GM18909 (cell line): Measurements from ENCODE around the gene OPRPN.

Experiments used
- ATAC-seq: cut with Tn5 transposase; IDR thresholded peaks from one replicate; pipeline ENCODE4 v1.9.1; 2021; ENCODE audit warnings: mild to moderate bottlenecking; ENCODE audit not compliant: unreplicated experiment, poor library complexity

Gene OPRPN

DNA sequence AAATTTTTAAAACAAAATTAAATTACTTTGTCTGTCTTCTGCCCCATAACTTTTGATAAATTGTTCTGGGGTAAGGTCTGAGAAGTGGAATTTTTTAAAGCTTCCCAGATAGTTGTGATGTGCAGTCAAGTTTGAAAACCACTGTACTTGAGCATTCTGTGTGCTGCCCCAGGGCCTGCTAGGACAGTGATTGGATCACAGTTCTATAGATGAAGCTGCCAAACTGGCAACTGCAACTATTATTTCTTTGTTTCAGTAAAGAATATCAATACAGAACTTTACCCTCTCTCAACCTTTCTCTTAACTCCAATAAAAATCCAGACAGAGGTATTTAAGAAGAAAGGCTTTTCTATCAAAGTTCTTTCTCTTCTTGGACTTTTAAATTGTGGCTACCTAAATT is at the start of gene OPRPN:
Gene OPRPN, plus strand, starts transcription at position 361 of the 400 bp plus-strand sequence. CDS start 1,346 bp downstream, outside the sequence.
- no peak for ATAC-seq

DNA sequence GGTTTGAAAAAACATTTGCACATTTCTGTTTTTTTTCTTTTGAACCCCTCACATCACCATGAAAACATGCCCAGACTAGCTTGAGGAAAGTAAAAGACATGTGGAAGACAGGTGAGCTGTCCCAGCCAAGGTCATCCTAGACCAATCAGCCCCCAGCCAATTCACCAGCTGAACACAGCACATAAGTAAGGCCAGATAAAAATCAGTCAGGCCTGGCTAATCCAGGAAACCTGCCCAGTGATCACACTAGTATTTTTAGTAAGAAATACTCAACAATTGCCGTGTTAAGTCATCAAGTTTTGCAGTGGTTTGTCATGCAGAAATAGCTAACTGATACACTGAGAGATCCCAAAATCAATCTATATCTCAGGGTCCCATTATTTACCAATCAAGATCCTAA is 41.6 kb upstream of the OPRPN start:
- no peak for ATAC-seq

GRCh38 chr4:70359115-70359661 is 38.6 kb upstream of the OPRPN start:
- ATAC-seq = no peak

DNA sequence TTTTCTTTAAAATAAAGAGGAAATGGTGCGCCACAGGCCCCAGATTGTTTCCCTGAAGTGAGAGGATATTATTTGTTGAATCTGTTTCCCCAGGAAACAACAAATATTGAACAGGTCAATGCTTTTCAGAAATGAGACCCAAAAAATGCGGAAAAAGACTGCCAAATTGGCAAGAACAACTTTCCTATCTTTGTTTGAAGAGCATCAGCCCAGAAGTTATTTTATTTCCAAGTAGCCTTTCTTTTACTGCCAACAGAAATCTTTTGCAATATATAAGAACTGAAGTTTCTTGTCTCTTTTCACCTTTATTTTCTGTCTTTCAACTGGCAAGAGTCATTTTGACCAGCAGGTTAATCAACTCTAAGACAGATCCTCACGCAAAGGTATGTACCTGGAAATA is 37.3 kb upstream of the OPRPN start, which contains the start of gene SMR3A:
Gene SMR3A, plus strand, starts transcription at position 301 of the 400 bp plus-strand sequence. CDS start 1,356 bp downstream, outside the sequence.
- no peak for ATAC-seq

- ATAC-seq = no peak
Observed at GRCh38 chr4:70364002-70364401, 33.7 kb upstream of the OPRPN start.

DNA sequence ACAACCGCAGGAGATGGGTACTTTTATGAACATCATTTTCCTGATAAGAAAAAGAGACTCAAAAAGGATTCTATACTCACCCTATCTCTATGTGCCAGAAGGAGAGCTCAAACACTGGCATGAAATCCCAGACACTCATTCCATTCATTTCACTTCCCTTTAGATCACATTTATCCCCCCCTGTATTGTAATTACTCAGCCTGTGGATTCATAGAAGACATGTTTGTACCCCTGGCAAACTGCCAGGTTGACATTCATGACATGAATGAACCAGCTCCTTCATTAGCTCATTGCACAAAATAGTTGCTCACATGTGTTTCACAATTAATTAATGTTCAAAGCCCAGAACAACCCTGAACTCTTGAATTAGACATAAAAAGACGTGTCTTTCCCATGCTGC is 32.3 kb upstream of the OPRPN start:
- no peak for ATAC-seq

- ATAC-seq = no peak
Observed at GRCh38 chr4:70367813-70368212, 29.9 kb upstream of the OPRPN start.

- ATAC-seq = no peak
Observed at GRCh38 chr4:70371987-70372386, 25.8 kb upstream of the OPRPN start.

- no peak for ATAC-seq
Observed at GRCh38 chr4:70372760-70373159, 25.0 kb upstream of the OPRPN start.

GRCh38 chr4:70380578-70380977 is 17.2 kb upstream of the OPRPN start:
- ATAC-seq = no peak

- no peak for ATAC-seq
Observed at GRCh38 chr4:70382691-70383181, 15.0 kb upstream of the OPRPN start, which contains the start of gene SMR3B. Gene SMR3B, plus strand, starts transcription at chr4:70383131. Its CDS starts 1,380 bp downstream, at chr4:70384511.

GRCh38 chr4:70392057-70392776 is 5.5 kb upstream of the OPRPN start:
- peak; percentile 71 for ATAC-seq

DNA sequence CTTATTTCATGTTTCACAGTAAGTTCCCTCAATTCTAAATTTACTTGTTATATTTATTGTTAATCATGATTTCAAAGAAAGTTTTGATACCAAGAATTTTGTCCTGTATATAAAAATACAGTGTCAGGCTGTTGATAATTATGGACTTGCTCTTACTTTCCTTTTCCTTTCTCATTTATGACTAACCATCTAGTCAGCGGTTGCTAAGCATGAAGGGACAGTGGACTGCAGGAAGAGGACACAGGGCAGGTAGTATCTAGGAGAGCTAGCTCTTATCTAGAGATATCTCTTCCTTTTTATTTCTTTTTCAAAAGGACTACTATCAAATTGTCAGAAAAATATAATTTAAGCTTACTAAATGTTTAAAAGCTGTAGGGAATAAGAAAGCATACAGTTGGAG is 1.6 kb downstream of the OPRPN start:
- peak; percentile 47 for ATAC-seq

DNA sequence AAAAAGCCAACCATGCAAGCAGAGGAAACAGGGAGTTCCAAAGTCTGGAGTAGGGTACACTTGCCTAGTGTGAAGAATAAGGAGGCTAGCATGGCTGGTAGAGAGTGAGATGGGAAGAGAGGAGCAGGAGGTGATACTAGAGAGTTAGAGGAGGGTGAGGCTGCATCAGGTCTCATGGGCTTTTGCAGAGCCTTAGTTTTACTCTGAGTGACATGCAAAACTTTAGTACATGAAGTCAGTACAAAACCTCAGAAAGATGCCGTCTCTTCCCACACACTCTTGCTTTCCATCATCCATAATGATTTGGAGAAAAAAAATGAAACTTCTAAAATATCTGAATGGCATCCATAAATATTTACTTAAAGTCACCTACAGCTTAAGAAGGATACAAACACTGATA is 5.0 kb downstream of the OPRPN start:
- no peak for ATAC-seq

- peak; percentile 77 for ATAC-seq
Observed at GRCh38 chr4:70405765-70406164, 8.0 kb downstream of the OPRPN start.

DNA sequence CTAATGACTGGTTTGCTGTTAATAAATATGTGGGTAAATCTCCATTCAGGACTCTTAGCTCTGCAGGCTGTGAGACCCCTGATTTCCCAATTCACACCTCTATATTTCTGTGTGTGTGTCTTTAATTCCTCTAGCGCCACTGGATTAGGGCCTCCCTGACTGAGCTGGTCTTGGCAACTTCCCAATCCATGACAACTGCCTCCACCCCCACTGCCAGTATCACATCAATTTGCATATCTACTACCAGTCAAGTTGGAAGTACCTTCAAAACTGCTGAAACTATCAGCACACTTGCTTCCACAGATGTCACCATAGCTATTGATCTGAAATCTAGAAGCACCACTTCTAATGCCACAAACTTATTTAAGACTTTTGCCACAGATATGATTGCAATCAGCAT is 27.6 kb downstream of the OPRPN start:
- no peak for ATAC-seq

DNA sequence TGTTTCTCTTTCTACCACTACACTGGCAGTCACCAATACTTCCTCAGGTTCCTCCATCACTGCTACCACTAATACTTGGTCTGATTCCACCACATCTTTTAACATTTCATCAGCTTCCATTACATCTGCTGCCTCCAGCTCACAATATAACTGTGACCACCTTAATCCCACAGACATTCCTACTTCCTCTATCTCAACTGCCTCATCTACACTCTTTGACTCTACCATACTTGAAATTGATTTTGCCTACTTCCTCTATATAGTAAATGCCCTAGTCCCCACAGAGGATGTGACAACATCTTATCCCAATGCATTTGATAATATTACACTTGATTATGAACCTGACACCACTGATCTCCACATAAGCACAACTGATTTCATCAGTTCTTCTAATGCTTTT is 29.0 kb downstream of the OPRPN start:
- ATAC-seq = no peak

DNA sequence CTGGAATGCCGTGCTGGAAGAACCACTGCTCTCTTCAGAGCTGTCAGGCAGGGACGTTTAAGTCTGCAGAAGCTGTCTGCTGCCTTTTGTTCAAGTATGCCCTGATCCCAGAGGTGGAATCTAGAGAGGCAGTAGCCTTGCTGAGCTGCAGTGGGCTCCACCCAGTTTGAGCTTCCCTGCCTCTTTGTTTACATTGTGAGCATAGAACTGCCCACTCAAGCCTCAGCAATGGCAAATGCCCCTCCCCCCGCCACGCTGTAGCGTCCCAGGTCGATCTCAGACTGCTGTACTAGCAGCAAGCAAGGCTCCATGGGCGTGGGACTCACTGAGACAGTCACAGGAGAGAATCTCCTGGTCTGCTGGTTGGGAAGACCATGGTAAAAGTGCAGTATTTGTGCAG is 39.5 kb downstream of the OPRPN start:
- no peak for ATAC-seq

GRCh38 chr4:70442474-70442873 is 44.7 kb downstream of the OPRPN start:
- no peak for ATAC-seq

- ATAC-seq = no peak
Observed at GRCh38 chr4:70443329-70443728, 45.6 kb downstream of the OPRPN start.

DNA sequence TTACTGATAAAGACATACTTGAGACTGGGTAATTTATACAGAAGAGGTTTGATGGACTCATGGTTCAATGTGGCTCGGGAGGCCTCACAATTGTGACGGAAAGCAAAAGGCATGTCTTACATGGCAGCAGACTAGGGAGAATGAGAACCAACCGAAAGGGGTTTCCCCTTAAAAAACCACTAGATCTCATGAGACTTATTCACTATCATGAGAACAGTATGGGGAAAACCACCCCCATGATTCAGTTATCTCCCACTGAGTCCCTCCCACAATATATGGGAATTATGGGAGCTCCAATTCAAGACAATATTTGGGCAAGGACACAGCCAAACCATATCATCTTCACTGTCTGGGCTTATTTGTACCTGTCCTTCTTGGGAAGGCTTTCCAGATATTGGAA is 51.5 kb downstream of the OPRPN start:
- ATAC-seq = peak; percentile 63

- no peak for ATAC-seq
Observed at GRCh38 chr4:70452946-70453345, 55.2 kb downstream of the OPRPN start.
